ENCODE data around the gene KCNV2.
"Not testable (repeated sequence)": the region's sequence is repeated elsewhere in the genome, so short reads cannot be mapped to it uniquely, and the experiment has no call there.

Gene KCNV2

DNA sequence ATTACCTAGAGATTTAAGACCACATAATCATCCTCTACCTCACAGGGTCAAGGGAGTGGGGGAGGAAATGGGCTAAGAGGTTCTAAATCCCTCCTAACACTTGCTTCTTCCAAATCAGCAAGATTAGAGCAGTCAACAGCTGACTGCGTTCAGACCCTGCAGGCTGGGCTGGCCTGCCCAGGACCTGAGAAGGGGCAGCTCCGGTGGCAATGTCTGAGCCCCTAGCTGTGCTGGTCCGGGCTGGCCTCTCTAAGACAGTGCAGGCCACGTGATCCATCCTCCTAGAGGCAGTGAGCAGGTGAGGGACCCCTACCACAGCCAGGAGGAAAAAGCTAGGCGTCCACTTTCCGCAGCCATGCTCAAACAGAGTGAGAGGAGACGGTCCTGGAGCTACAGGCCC lies at the start of gene KCNV2:
KCNV2 (plus strand) TSS at position 126 of the 400 bp plus-strand sequence; CDS start at position 356, 230 bp downstream.
- DNase-seq (ENCODE audit: low read depth in 3 of 3), result no peak

- no peak for DNase-seq (ENCODE audit: low read depth in 3 of 3)
Observed at GRCh38 chr9:2673161-2673560, 44.1 kb upstream of the KCNV2 start.

GRCh38 chr9:2674141-2674824 lies 43.0 kb upstream of the KCNV2 start:
- DNase-seq (ENCODE audit: low read depth in 3 of 3), result no peak

- DNase-seq (ENCODE audit: low read depth in 3 of 3), result no peak
Observed at GRCh38 chr9:2675834-2676233, 41.5 kb upstream of the KCNV2 start.

- no peak for DNase-seq (ENCODE audit: low read depth in 3 of 3)
Observed at GRCh38 chr9:2676466-2676865, 40.8 kb upstream of the KCNV2 start.

DNA sequence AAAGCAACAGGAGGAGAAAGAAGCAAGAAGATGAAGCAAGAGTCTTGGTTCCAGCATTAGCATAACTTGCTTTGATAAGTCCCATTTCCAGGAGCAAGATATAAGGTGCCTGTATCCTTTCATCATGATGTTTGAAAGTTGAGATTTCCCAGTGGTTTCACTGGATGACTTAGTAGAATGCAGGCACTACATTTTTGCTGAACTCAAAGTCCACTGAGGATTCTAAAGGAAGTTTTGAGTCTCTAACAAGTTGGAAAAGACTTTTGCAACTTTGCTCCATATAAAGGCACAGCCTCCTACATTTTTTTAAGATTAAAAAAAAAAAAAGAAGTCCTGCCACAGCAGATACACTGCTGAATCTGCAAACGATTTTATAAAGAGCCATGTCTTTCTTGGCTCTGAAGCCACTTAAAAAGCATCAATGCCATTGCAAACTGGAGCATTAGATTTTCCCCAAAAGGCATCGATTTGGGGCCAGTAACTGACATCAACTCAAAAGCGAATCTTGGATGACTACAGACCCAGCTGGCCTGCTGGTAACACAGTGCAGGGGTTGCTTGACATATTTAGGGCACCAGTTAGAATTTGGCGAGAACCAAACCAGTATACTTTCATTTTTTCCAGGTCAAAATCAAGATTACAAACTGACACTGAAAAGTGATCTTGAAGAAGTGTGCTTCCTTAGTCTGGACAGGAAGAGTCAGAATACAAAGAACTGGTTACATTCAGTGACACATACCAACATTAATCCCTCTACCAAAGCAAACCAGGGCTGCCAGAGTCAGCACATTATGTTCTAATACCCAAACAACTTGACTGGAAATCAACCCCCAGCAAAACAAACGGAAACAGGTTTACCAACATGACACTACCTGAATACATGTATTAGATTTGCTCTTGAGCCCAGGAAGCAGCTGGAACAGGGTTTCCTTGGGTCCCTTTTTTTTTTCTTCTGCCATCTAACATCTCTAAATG lies 39.1 kb upstream of the KCNV2 start:
- no peak for DNase-seq (ENCODE audit: low read depth in 3 of 3)

- DNase-seq (ENCODE audit: low read depth in 3 of 3), result no peak
Observed at GRCh38 chr9:2679011-2679410, 38.3 kb upstream of the KCNV2 start.

DNA sequence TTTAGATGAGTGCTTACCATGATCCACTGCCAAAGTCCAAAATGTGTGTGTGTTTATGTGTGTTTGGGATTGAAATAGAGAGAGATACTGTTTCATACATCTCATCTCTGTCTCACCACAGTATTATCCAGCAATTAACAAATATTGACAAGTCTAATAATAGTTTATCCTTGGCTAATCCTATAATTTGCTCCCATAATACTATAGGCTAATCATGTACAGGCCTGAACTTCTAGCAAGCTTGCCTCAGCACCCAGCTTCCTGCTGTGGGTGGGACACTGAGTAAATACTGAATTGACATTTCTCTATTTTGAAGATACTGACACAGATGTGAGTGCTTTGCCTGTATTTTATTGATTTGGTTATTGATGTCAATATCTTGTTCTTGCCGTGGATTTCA lies 35.3 kb upstream of the KCNV2 start:
- no peak for DNase-seq (ENCODE audit: low read depth in 3 of 3)

GRCh38 chr9:2686911-2687310 lies 30.4 kb upstream of the KCNV2 start:
- DNase-seq (ENCODE audit: low read depth in 3 of 3), result no peak

GRCh38 chr9:2688636-2689035 lies 28.7 kb upstream of the KCNV2 start:
- no peak for DNase-seq (ENCODE audit: low read depth in 3 of 3)

DNA sequence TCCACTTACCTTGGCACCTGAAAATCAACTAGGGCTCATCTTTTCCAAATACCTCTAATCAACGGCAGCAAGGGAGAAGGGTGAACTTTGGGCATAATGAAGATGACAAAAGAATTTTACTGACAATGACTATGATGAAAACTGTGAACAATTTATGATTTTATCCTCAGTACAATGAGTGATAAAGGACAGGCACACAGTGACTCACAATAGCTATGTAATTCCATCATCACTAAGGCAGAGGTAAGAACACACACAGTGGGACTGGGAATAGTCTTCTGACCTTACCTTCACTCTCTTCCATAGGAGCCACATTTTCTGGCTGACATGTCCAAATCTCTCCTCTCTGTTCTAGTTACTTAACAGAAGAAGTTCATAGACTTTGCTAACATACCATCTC lies 26.1 kb upstream of the KCNV2 start:
- no peak for DNase-seq (ENCODE audit: low read depth in 3 of 3)

DNA sequence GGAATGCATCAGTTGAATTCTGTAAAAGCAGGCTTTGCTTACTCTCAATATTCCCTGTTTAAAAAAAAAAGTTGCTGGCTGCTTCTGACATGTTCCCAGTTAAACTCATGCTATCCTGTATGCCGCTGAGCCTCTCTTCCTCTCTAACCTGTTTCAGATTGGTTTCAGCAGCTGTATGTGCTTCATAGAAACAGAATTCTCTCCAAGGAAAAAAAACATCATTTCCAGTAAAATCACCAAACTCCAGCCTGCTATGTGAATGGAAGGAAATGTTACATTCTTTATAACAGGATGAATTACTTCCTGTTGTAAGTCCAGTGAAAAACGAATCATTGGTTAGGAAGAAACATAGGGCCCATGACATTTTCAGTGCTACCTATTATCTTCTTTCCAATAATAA lies 25.7 kb upstream of the KCNV2 start:
- no peak for DNase-seq (ENCODE audit: low read depth in 3 of 3)

- DNase-seq (ENCODE audit: low read depth in 3 of 3), result no peak
Observed at GRCh38 chr9:2693056-2693455, 24.3 kb upstream of the KCNV2 start.

- no peak for DNase-seq (ENCODE audit: low read depth in 3 of 3)
Observed at GRCh38 chr9:2697492-2697891, 19.8 kb upstream of the KCNV2 start.

- no peak for DNase-seq (ENCODE audit: low read depth in 3 of 3)
Observed at GRCh38 chr9:2700398-2700797, 16.9 kb upstream of the KCNV2 start.

GRCh38 chr9:2700909-2701550 lies 16.3 kb upstream of the KCNV2 start:
- DNase-seq (ENCODE audit: low read depth in 3 of 3), result no peak

DNA sequence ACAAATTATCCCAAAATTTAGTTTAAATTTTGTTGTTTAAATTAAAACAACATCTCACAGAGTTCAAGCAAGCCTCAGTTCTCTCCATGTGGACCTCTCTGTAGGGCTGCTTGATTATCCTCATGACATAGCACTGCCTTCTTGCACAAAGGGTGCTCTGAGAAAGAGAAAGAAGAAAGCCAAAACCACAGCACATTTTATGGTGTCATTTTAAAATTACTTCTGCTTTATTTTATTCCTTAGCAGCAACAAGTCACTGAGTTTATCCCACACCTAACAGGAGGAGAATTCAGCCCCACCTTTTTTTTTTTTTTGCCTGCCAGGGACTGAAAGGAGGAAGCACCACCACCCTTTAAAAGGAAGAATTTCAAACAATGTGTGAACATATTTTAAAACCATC lies 12.8 kb upstream of the KCNV2 start:
- no peak for DNase-seq (ENCODE audit: low read depth in 3 of 3)

DNA sequence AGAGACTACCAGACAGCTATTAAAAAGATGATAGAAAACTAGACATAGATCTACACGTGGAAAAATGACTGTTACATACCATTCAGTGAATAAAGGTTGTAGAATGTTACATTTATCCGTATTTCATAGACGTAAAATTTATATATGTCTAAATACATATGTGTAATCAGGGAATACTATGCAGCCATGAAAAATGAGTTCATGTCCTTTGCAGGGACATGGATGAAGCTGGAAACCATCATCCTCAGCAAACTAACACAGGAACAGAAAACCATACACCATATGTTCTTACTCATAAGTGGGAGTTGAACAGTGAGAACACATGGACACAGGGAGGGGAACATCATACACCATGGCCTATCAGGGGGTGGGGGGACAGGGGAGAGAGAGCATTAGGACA lies 10.1 kb upstream of the KCNV2 start:
- not testable (repeated sequence) for DNase-seq (ENCODE audit: low read depth in 3 of 3)

GRCh38 chr9:2709645-2710101 lies 7.6 kb upstream of the KCNV2 start:
- DNase-seq (ENCODE audit: low read depth in 3 of 3), result no peak

- DNase-seq (ENCODE audit: low read depth in 3 of 3), result no peak
Observed at GRCh38 chr9:2711716-2712115, 5.6 kb upstream of the KCNV2 start.

GRCh38 chr9:2718001-2718697 lies 839 bp downstream of the KCNV2 start:
- DNase-seq (ENCODE audit: low read depth in 3 of 3), result no peak

DNA sequence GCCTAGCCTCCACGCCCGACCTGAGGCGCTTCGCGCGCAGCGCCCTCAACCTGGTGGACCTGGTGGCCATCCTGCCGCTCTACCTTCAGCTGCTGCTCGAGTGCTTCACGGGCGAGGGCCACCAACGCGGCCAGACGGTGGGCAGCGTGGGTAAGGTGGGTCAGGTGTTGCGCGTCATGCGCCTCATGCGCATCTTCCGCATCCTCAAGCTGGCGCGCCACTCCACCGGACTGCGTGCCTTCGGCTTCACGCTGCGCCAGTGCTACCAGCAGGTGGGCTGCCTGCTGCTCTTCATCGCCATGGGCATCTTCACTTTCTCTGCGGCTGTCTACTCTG lies 1.4 kb downstream of the KCNV2 start:
- no peak for DNase-seq (ENCODE audit: low read depth in 3 of 3)

All from stimulated activated CD4-positive, alpha-beta T cell treated with anti-CD3 and anti-CD28 coated beads, TNF-alpha, amount 100 ng/mL, for 48 hours (primary cell).